CD4-positive, alpha-beta T cell treated with Interleukin-1 beta for 1 hour (primary cell): ENCODE results near the gene CIAPIN1.
A peak's percentile ranks its signal among the peaks of the same experiment; 100 is the strongest.

Experiments
- DNase-seq, 2 donors: peaks; one replicate each; pipeline ENCODE4 v3.0.0-alpha.2; 2020 to 2022

CIAPIN1 gene

GRCh38 chr16:57447186-57447962 is at the start of gene CIAPIN1, which contains the start of gene COQ9:
Gene CIAPIN1 (minus strand): TSS chr16:57447385. CDS start chr16:57440928, 6,457 bp downstream.
Gene COQ9 (plus strand): TSS chr16:57447479. CDS start chr16:57447506, 27 bp downstream.
- peak; percentile 94 for DNase-seq

GRCh38 chr16:57493767-57494166 is 46.6 kb upstream of the CIAPIN1 start:
- no peak for DNase-seq

- no peak for DNase-seq
These were observed 42.0 kb upstream of the CIAPIN1 start for GRCh38 chr16:57489229-57489628.

GRCh38 chr16:57486858-57487834 is 40.0 kb upstream of the CIAPIN1 start:
- DNase-seq: no peak

GRCh38 chr16:57485916-57486857 is 39.0 kb upstream of the CIAPIN1 start, which contains the start of gene DOK4:
Gene DOK4 (minus strand): TSS chr16:57486493. CDS start chr16:57479507, 6,986 bp downstream.
- peak; percentile 75 to 81 for DNase-seq

- no peak for DNase-seq
These were observed 38.1 kb upstream of the CIAPIN1 start for GRCh38 chr16:57485091-57485915.

- no peak for DNase-seq
These were observed 37.4 kb upstream of the CIAPIN1 start for GRCh38 chr16:57484515-57485005.

- no peak for DNase-seq
These were observed 36.7 kb upstream of the CIAPIN1 start for GRCh38 chr16:57483725-57484514.

GRCh38 chr16:57482845-57483545 is 35.8 kb upstream of the CIAPIN1 start:
- no peak for DNase-seq

- DNase-seq: no peak
These were observed 34.2 kb upstream of the CIAPIN1 start for GRCh38 chr16:57481421-57481820.

- DNase-seq: no peak
These were observed 33.6 kb upstream of the CIAPIN1 start for GRCh38 chr16:57480754-57481230.

GRCh38 chr16:57479976-57480753 is 33.0 kb upstream of the CIAPIN1 start:
- DNase-seq: no peak

GRCh38 chr16:57479205-57479975 is 32.2 kb upstream of the CIAPIN1 start:
- no peak for DNase-seq

GRCh38 chr16:57478396-57479204 is 31.4 kb upstream of the CIAPIN1 start:
- DNase-seq: no peak

- no peak for DNase-seq
These were observed 30.5 kb upstream of the CIAPIN1 start for GRCh38 chr16:57477531-57478202.
